Sigmoid colon (tissue), 7 donors: ENCODE results near the gene ZNF185. TPM values are rescaled to one million over a fixed set of nuclear protein-coding genes. Genes with fewer than 3 reads are reported as not detected.

Experiments
- DNase-seq: peaks from one replicate; pipeline ENCODE4 v3.0.0-alpha.2; 2019
- H3K27ac ChIP-seq, 4 donors: fragments of 200-600 bp; sonication (generic); one replicate each; pipeline ENCODE4 v1.5.1; 2016 to 2019; ENCODE audit warnings: mild to moderate bottlenecking in 1 of 4
- H3K27me3 ChIP-seq, 3 donors: fragments of 200-600 bp; sonication (generic); one replicate each; pipeline ENCODE4 v1.5.1; 2019; ENCODE audit warnings: mild to moderate bottlenecking in 1 of 3
- H3K36me3 ChIP-seq, 4 donors: fragments of 200-600 bp; sonication (generic); one replicate each; pipeline ENCODE4 v1.5.1; 2016 to 2019
- H3K4me1 ChIP-seq, 4 donors: fragments of 200-600 bp; sonication (generic); one replicate each; pipeline ENCODE4 v1.5.1; 2017 to 2019
- H3K4me3 ChIP-seq, 4 donors: fragments of 200-600 bp; sonication (generic); one replicate each; pipeline ENCODE4 v1.5.1; 2017 to 2019; ENCODE audit warnings: mild to moderate bottlenecking in 2 of 4, moderate library complexity in 1 of 4
- H3K9me3 ChIP-seq, 4 donors: fragments of 200-600 bp in 3 of 4; sonication (generic) in 3 of 4; one replicate each; pipeline versions ENCODE4 v1.5.1 to v1.6.1; 2013 to 2019
- EP300 ChIP-seq, 4 donors: sonication (generic); formaldehyde crosslinking; IDR thresholded peaks; one replicate each; pipeline ENCODE4 v1.6.1; 2017; ENCODE audit warnings: antibody characterized with exemption in 4 of 4
- POLR2A ChIP-seq, 2 donors: fragments of 450-650 bp; IDR thresholded peaks; one replicate each; pipeline ENCODE4 v1.6.1; 2016; ENCODE audit warnings: antibody characterized with exemption in 2 of 2, mild to moderate bottlenecking in 2 of 2, moderate library complexity in 2 of 2
- POLR2AphosphoS5 ChIP-seq, 4 donors: sonication (generic); formaldehyde crosslinking; IDR thresholded peaks; one replicate each; pipeline ENCODE4 v1.6.1; 2017; ENCODE audit warnings: antibody characterized with exemption in 4 of 4
- WGBS, 2 donors: extraction: QIAGEN DNeasy Blood & Tissue Kit; methylation state at CpG; one replicate each; pipeline ENCODE4 v1.1.7; 2013; 5-methylcytosine and 5-hydroxymethylcytosine counted together
- intact Hi-C: fragments of 100-400 bp; cut with DNase I; formaldehyde crosslinking; loops from one replicate; pipeline ENCODE4 v1.15.1; 2023
- polyA plus RNA-seq, 3 donors: library from polyadenylated mRNA; stranded (reverse); fragments of 200-250 nt; gene quantifications; one replicate each; pipeline ENCODE4 v1.2.3, GENCODE V29; 2013
- total RNA-seq, 4 donors: library from RNA; depleted of rRNA; stranded (reverse); fragments of >200 nt; gene quantifications; one replicate each; pipeline ENCODE4 v1.1.0, GENCODE V29; 2016
- TF ChIP-seq, protein P1 (sequence below), 4 experiments: fragments of 450-650 bp in 3 of 4; fragments of 200-600 bp in 1 of 4; IDR thresholded peaks; one replicate each; pipeline ENCODE4 v1.5.1; 2016 to 2019; ENCODE audit warnings: antibody characterized with exemption in 4 of 4, mild to moderate bottlenecking in 3 of 4, moderate library complexity in 2 of 4
- donor health status: healthy with polysubstance abuse.
- donor health status: Bipolar disorder and iron deficiency.
- donor health status: healthy.

ZNF185 gene
- total and polyA plus RNA-seq, 7 donors, result 0.55 to 4.2 (median 2.3) TPM

DNA sequence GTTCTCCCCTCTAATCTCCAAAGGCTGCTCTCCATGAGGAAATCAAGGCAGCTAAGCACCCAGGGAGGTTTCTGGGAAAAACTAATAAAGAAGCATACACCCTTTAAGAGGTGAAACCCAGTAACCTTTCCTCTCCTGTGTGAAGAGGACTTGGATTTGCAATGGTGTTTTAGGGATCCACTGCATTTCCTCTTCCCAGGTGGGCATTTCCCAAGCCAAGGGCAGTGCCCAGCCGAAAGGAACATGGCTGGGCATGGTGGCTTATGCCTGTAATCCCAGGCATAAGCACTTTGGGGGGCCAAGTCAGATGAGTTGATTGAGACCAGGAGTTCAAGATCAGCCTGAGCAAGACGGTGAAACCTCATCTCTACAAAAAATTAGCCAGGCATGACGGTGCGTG, 5.4 kb upstream of the ZNF185 start:
- Histone ChIP-seq H3K27ac (no peak overlapping the region), H3K4me1 (no peaks in the 10 kb centered on the region), H3K9me3 (no peaks in the 10 kb centered on the region), H3K4me3 (no peak overlapping the region), H3K27me3 (peaks cover 0 to 4% (median 0%) of the 10 kb centered on the region in 3 donors), H3K36me3 (no peaks in the 10 kb centered on the region)
- intact Hi-C loops, result no loop called here
- WGBS, 2 donors, result 84 to 88% methylated on average over 4 of the region's 4 CpGs
- no peak for TF ChIP-seq EP300 (IDR thresholded peaks at IDR 0.05)
- TF ChIP-seq POLR2AphosphoS5 (IDR thresholded peaks at IDR 0.05), result no peak
- no peak for TF ChIP-seq POLR2A (IDR thresholded peaks at IDR 0.05)
- TF ChIP-seq, protein P1, sequence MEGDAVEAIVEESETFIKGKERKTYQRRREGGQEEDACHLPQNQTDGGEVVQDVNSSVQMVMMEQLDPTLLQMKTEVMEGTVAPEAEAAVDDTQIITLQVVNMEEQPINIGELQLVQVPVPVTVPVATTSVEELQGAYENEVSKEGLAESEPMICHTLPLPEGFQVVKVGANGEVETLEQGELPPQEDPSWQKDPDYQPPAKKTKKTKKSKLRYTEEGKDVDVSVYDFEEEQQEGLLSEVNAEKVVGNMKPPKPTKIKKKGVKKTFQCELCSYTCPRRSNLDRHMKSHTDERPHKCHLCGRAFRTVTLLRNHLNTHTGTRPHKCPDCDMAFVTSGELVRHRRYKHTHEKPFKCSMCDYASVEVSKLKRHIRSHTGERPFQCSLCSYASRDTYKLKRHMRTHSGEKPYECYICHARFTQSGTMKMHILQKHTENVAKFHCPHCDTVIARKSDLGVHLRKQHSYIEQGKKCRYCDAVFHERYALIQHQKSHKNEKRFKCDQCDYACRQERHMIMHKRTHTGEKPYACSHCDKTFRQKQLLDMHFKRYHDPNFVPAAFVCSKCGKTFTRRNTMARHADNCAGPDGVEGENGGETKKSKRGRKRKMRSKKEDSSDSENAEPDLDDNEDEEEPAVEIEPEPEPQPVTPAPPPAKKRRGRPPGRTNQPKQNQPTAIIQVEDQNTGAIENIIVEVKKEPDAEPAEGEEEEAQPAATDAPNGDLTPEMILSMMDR (IDR thresholded peaks at IDR 0.05), result no peak
- no peak for DNase-seq

DNA sequence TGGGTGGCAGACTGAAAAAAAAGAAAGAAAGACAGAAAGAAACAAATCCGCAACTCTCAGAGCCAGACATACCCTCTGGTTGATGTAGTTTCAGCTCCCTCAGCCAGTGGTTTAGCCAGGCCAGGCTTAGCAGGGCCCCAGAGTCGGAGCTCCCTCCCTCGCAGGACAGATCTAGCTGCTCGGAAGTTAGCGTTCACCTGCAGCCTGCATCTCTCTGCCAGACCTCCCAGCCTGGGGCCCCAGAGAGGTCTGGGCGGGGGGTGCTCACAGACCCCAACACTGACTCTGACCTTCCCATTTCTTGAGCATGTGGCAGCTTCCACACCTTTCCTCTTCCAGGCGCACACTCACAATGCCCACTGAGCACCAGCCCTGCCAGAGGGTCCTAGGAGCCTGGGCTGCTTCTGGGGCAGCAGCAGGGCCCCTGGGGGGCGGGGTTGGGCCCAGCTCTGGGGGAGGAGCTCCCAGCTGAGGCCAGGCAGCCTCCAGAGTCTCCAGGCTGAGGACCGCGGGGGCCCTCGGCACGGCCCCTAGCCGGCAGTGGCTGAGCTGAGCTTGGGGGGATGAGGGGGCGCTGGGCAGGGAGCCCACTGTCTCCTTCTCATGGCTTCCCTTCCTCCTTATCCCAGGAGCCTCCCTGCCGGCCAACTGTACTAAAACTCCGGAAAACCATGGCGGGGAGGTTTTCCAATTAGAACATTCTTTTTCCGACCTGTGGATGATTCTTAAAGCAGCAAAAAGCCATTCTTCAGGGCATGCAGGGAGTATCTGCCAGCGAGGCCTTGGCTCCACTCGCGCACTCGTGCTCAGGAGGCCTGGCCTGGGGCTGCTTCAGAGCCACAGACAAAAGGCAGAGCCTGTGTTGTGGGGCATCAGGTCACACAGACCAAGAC, 4.6 kb upstream of the ZNF185 start:
- 72 to 88% methylated on average over 22 of the region's 22 CpGs for WGBS, 2 donors
- Histone ChIP-seq H3K4me3 (no peak overlapping the region), H3K36me3 (no peaks in the 10 kb centered on the region), H3K4me1 (no peaks in the 10 kb centered on the region), H3K27me3 (peaks cover 0 to 8% (median 0%) of the 10 kb centered on the region in 3 donors), H3K27ac (no peak overlapping the region), H3K9me3 (no peaks in the 10 kb centered on the region)
- DNase-seq, result peak; percentile 41
- intact Hi-C loops, result no loop called here
- TF ChIP-seq EP300 (IDR thresholded peaks at IDR 0.05), result no peak
- TF ChIP-seq POLR2A (IDR thresholded peaks at IDR 0.05), result no peak
- TF ChIP-seq, protein P1 (IDR thresholded peaks at IDR 0.05), result no peak
- no peak for TF ChIP-seq POLR2AphosphoS5 (IDR thresholded peaks at IDR 0.05)

DNA sequence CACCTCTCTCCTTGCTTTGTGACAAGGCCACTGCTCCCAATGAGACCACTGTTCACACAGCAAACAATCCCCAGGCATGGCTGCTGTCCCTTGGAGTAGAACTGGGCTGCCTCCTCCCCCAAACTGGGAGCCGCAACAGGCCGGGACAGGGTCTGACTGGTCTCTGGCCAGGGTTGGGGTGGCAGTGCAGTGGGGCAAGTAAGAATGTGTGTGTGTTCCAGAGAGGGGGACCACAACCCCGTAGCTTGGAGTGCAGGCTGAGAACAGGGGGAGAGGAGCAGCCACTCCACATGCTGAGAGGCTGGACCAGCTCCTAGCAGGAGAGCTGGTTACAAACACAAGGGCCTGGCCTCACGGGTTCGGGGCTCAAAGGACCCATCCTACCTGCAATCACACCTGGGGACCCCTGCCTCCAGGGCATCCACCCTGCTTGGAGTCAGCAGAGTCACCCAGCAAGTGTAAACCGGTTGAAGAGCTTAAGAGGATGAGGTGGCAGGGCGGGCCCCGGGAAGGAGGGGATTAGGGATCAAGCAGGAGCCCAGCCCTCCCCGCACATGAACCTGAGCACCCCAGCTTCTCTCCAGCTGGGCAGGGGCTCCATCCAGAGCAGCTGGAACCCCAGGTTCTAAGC, 3.8 kb upstream of the ZNF185 start:
- Histone ChIP-seq H3K27ac (no peak overlapping the region), H3K4me1 (no peaks in the 10 kb centered on the region), H3K36me3 (no peaks in the 10 kb centered on the region), H3K4me3 (no peak overlapping the region), H3K9me3 (no peaks in the 10 kb centered on the region), H3K27me3 (peaks cover 0 to 15% (median 0%) of the 10 kb centered on the region in 3 donors)
- TF ChIP-seq, protein P1 (IDR thresholded peaks at IDR 0.05), result no peak
- TF ChIP-seq POLR2AphosphoS5 (IDR thresholded peaks at IDR 0.05) (no peak), EP300 (IDR thresholded peaks at IDR 0.05) (no peak), POLR2A (IDR thresholded peaks at IDR 0.05) (no peak)
- intact Hi-C loops, result no loop called here
- peak; percentile 57 for DNase-seq
- 85 to 93% methylated on average over 9 of the region's 9 CpGs for WGBS, 2 donors

DNA sequence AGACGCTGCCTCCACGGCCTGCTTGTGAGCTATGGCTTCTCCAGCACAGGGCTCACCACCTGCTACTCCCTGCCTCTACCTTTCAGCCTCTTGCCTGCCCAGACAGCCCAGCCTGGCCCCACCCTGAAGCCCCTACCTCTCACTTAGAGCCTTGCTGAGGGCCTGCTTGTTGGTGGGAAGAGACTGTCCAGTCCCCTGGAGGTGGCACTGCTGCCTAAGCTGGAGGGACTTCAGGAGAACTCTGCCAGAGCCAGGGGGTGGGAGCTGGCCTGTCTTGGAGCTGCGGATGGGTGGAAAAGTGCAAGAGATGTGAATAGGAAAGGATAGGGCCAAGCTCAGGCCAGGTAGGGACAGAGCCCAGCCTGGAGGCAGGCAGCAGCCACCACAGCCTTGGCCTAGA, 2.7 kb upstream of the ZNF185 start:
- H3K4me1 ChIP-seq, result no peaks in the 10 kb centered on the region
- no peak overlapping the region for H3K4me3 ChIP-seq
- H3K36me3 ChIP-seq, result no peaks in the 10 kb centered on the region
- TF ChIP-seq, protein P1 (IDR thresholded peaks at IDR 0.05), result no peak
- TF ChIP-seq EP300 (IDR thresholded peaks at IDR 0.05), result no peak
- no peak for TF ChIP-seq POLR2A (IDR thresholded peaks at IDR 0.05)
- no peak for TF ChIP-seq POLR2AphosphoS5 (IDR thresholded peaks at IDR 0.05)
- 91 to 94% methylated on average over 3 of the region's 3 CpGs for WGBS, 2 donors
- no peak for DNase-seq
- intact Hi-C loops, result no loop called here
- peaks cover 0 to 15% (median 0%) of the 10 kb centered on the region in 3 donors for H3K27me3 ChIP-seq
- H3K9me3 ChIP-seq, result no peaks in the 10 kb centered on the region
- no peak overlapping the region for H3K27ac ChIP-seq
